Endothelial cell of umbilical vein (primary cell): ENCODE data around the gene AGO1.

ENCODE experiments used
- EZH2 ChIP-seq: IDR thresholded peaks from 2 replicates; pipeline ENCODE4 v1.6.1; 2012; ENCODE audit warnings: borderline replicate concordance, low read depth, mild to moderate bottlenecking, moderate library complexity, low read length, inconsistent platforms; ENCODE audit not compliant: severe bottlenecking
- POLR2A ChIP-seq: IDR thresholded peaks from 2 replicates; pipeline ENCODE4 v1.6.1; 2012; ENCODE audit warnings: low read depth, mild to moderate bottlenecking, control low read depth, low read length
- POLR2AphosphoS5 ChIP-seq: IDR thresholded peaks from 2 replicates; pipeline ENCODE4 v1.6.1; 2012; ENCODE audit warnings: low read depth, mild to moderate bottlenecking, control low read depth, low read length, moderate library complexity; ENCODE audit not compliant: insufficient read depth
- TF ChIP-seq, protein P1 (sequence below), 2 donors: IDR thresholded peaks; 1 replicate in 1 of 2; 2 replicates in 1 of 2; pipeline ENCODE4 v1.5.1; 2011; ENCODE audit warnings: low read length in 2 of 2, mild to moderate bottlenecking in 2 of 2, moderate library complexity in 2 of 2, control low read depth in 1 of 2, inconsistent platforms in 1 of 2, low read depth in 1 of 2; ENCODE audit not compliant: insufficient read depth in 1 of 2; ENCODE audit errors: extremely low read depth in 1 of 2
- TF ChIP-seq, protein P2 (sequence below): IDR thresholded peaks from 2 replicates; pipeline ENCODE4 v1.6.1; 2011; ENCODE audit not compliant: insufficient read depth, insufficient read length

DNA sequence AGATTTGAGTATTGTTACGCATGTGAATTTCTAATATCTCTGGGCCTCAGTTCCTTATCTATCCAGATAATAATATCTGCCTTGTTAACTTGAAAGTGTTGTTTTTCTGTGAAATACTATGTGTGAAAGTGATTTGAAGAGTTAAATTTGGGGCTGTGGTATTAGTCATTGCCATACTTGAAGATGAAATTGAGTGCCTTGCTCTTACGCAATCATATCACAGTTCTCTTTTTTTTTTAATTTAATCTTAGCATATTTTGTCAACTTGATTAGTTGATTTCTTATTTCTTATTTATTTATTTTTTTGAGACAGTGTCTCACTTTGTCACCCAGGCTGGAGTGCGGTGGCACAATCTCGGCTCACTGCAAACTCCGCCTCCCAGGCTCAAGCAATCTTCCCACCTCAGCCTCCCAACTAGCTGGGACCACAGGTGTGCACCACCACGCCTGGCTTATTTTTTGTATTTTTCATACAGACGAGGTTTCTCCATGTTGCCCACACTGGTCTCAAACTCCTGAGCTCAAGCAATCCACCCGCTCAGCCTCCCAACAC is 44.2 kb upstream of the AGO1 start:
- TF ChIP-seq, protein P1, sequence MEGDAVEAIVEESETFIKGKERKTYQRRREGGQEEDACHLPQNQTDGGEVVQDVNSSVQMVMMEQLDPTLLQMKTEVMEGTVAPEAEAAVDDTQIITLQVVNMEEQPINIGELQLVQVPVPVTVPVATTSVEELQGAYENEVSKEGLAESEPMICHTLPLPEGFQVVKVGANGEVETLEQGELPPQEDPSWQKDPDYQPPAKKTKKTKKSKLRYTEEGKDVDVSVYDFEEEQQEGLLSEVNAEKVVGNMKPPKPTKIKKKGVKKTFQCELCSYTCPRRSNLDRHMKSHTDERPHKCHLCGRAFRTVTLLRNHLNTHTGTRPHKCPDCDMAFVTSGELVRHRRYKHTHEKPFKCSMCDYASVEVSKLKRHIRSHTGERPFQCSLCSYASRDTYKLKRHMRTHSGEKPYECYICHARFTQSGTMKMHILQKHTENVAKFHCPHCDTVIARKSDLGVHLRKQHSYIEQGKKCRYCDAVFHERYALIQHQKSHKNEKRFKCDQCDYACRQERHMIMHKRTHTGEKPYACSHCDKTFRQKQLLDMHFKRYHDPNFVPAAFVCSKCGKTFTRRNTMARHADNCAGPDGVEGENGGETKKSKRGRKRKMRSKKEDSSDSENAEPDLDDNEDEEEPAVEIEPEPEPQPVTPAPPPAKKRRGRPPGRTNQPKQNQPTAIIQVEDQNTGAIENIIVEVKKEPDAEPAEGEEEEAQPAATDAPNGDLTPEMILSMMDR (IDR thresholded peaks at IDR 0.05; ENCODE audit: extremely low read depth in 1 of 2, insufficient read depth in 1 of 2, low read depth in 1 of 2, low read length in 2 of 2), result no peak
- TF ChIP-seq EZH2 (no peak), POLR2A (no peak), POLR2AphosphoS5 (no peak)
- TF ChIP-seq, protein P2, sequence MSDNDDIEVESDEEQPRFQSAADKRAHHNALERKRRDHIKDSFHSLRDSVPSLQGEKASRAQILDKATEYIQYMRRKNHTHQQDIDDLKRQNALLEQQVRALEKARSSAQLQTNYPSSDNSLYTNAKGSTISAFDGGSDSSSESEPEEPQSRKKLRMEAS, result no peak
